HEK293 (cell line): Measurements from ENCODE around the gene VPS13D.
A peak's percentile ranks its signal among the peaks of the same experiment; 100 is the strongest.

ENCODE experiments used
- CTCF ChIA-PET: fragments of 350-600 bp; formaldehyde crosslinking; extraction: SDS; loops from one replicate; lab custom pipeline; 2021; ENCODE audit warnings: antibody characterized with exemption; lab: Yijun Ruan, JAX
- POLR2A ChIA-PET: fragments of 300-600 bp; formaldehyde crosslinking; extraction: SDS; loops from one replicate; lab custom pipeline; 2020; ENCODE audit warnings: antibody characterized with exemption, inconsistent platforms; lab: Yijun Ruan, JAX
- H3K27ac ChIP-seq: fragments of 200-500 bp; sonication (Bioruptor generic); 2 replicates; pipeline ENCODE4 v1.5.1; 2014; ENCODE audit warnings: low read depth, low read length, control low read depth, inconsistent platforms; ENCODE audit errors: extremely low read depth
- H3K36me3 ChIP-seq, 2 experiments: fragments of 200-500 bp in 1 of 2; sonication (Bioruptor generic) in 1 of 2; 1 replicate in 1 of 2; 2 replicates in 1 of 2; pipeline ENCODE4 v1.5.1; 2014 to 2017; ENCODE audit warnings: inconsistent platforms in 2 of 2, low read length in 2 of 2; ENCODE audit not compliant: control insufficient read depth in 2 of 2, insufficient read depth in 1 of 2
- H3K4me1 ChIP-seq: fragments of 200-500 bp; sonication (Bioruptor generic); 2 replicates; pipeline ENCODE4 v1.5.1; 2014; ENCODE audit warnings: mild to moderate bottlenecking, low read length, inconsistent platforms; ENCODE audit not compliant: control insufficient read depth, insufficient read depth
- H3K4me3 ChIP-seq: 2 replicates; pipeline ENCODE4 v1.5.1; 2011; ENCODE audit warnings: low read depth, mild to moderate bottlenecking, control low read depth, low read length, moderate library complexity
- H3K9me3 ChIP-seq: fragments of 200-500 bp; sonication (Bioruptor generic); 2 replicates; pipeline ENCODE4 v1.5.1; 2014; ENCODE audit warnings: low read depth, low read length, inconsistent platforms; ENCODE audit not compliant: control insufficient read depth, insufficient read depth
- BCL11A ChIP-seq: fragments of 450-650 bp; formaldehyde crosslinking; IDR thresholded peaks from 2 replicates; pipeline ENCODE4 v1.5.1; 2016; ENCODE audit warnings: low read depth, missing biosample characterization, missing genetic modification characterization
- BCL11B ChIP-seq: fragments of 450-650 bp; formaldehyde crosslinking; IDR thresholded peaks from 2 replicates; pipeline ENCODE4 v1.5.1; 2016; ENCODE audit warnings: low read depth, missing biosample characterization, missing genetic modification characterization
- EGR2 ChIP-seq: fragments of 450-650 bp; formaldehyde crosslinking; IDR thresholded peaks from 2 replicates; pipeline ENCODE4 v1.5.1; 2016; ENCODE audit warnings: low read depth, missing biosample characterization, missing genetic modification characterization
- GFI1B ChIP-seq: fragments of 450-650 bp; formaldehyde crosslinking; IDR thresholded peaks from 2 replicates; pipeline ENCODE4 v1.5.1; 2016; ENCODE audit warnings: missing biosample characterization, missing genetic modification characterization
- KLF10 ChIP-seq: fragments of 450-650 bp; IDR thresholded peaks from 2 replicates; pipeline ENCODE4 v1.5.1; 2018; ENCODE audit warnings: missing biosample characterization, mild to moderate bottlenecking, missing genetic modification characterization
- REST ChIP-seq: fragments of 450-650 bp; formaldehyde crosslinking; IDR thresholded peaks from 2 replicates; pipeline ENCODE4 v1.5.1; 2016; ENCODE audit warnings: missing biosample characterization, missing genetic modification characterization
- SP7 ChIP-seq: fragments of 450-650 bp; formaldehyde crosslinking; IDR thresholded peaks from 2 replicates; pipeline ENCODE4 v1.5.1; 2016; ENCODE audit warnings: missing biosample characterization, missing genetic modification characterization
- WT1 ChIP-seq: fragments of 450-650 bp; formaldehyde crosslinking; IDR thresholded peaks from 2 replicates; pipeline ENCODE4 v1.5.1; 2016; ENCODE audit warnings: missing biosample characterization, missing genetic modification characterization
- YY2 ChIP-seq: fragments of 450-650 bp; formaldehyde crosslinking; IDR thresholded peaks from 2 replicates; pipeline ENCODE4 v1.5.1; 2016; ENCODE audit warnings: missing biosample characterization, missing genetic modification characterization
- ZBTB26 ChIP-seq: fragments of 450-650 bp; formaldehyde crosslinking; optimal IDR thresholded peaks from 2 replicates; pipeline ENCODE3; 2016; ENCODE audit warnings: missing biosample characterization, mild to moderate bottlenecking, missing genetic modification characterization
- ZBTB48 ChIP-seq: fragments of 450-650 bp; formaldehyde crosslinking; IDR thresholded peaks from 2 replicates; pipeline ENCODE4 v1.5.1; 2016; ENCODE audit warnings: missing biosample characterization, missing genetic modification characterization
- ZBTB8A ChIP-seq: fragments of 450-650 bp; formaldehyde crosslinking; IDR thresholded peaks from 2 replicates; pipeline ENCODE4 v1.5.1; 2016; ENCODE audit warnings: missing biosample characterization, missing genetic modification characterization
- ZNF146 ChIP-seq: fragments of 450-650 bp; formaldehyde crosslinking; IDR thresholded peaks from 2 replicates; pipeline ENCODE4 v1.5.1; 2016; ENCODE audit warnings: missing biosample characterization, missing genetic modification characterization
- ZNF169 ChIP-seq: fragments of 450-650 bp; formaldehyde crosslinking; IDR thresholded peaks from 2 replicates; pipeline ENCODE4 v1.5.1; 2016; ENCODE audit warnings: missing biosample characterization, missing genetic modification characterization
- ZNF175 ChIP-seq: fragments of 450-650 bp; formaldehyde crosslinking; IDR thresholded peaks from 2 replicates; pipeline ENCODE4 v1.5.1; 2016; ENCODE audit warnings: missing biosample characterization, missing genetic modification characterization
- ZNF211 ChIP-seq: fragments of 450-650 bp; formaldehyde crosslinking; IDR thresholded peaks from 2 replicates; pipeline ENCODE4 v1.5.1; 2016; ENCODE audit warnings: low read depth, missing biosample characterization, missing genetic modification characterization
- ZNF23 ChIP-seq: fragments of 450-650 bp; formaldehyde crosslinking; IDR thresholded peaks from 2 replicates; pipeline ENCODE4 v1.5.1; 2016; ENCODE audit warnings: missing biosample characterization, missing genetic modification characterization, borderline replicate concordance
- ZNF239 ChIP-seq: fragments of 450-650 bp; formaldehyde crosslinking; IDR thresholded peaks from 2 replicates; pipeline ENCODE4 v1.5.1; 2016; ENCODE audit warnings: missing biosample characterization, missing genetic modification characterization
- ZNF274 ChIP-seq, 2 experiments: fragments of 200-500 bp in 1 of 2; fragments of 450-650 bp in 1 of 2; sonication (Bioruptor generic) in 1 of 2; formaldehyde crosslinking in 1 of 2; IDR thresholded peaks; 2 replicates each; pipeline versions ENCODE4 v1.5.1 to v1.6.1; 2014 to 2016; ENCODE audit warnings: borderline replicate concordance in 1 of 2, inconsistent platforms in 1 of 2, low read length in 1 of 2, missing biosample characterization in 1 of 2, missing genetic modification characterization in 1 of 2
- ZNF280D ChIP-seq: fragments of 450-650 bp; formaldehyde crosslinking; IDR thresholded peaks from 2 replicates; pipeline ENCODE4 v1.5.1; 2016; ENCODE audit warnings: missing biosample characterization, missing genetic modification characterization
- ZNF341 ChIP-seq: fragments of 450-650 bp; formaldehyde crosslinking; IDR thresholded peaks from 2 replicates; pipeline ENCODE4; 2016; ENCODE audit warnings: low read depth, missing biosample characterization, missing genetic modification characterization
- ZNF473 ChIP-seq: fragments of 450-650 bp; formaldehyde crosslinking; IDR thresholded peaks from 2 replicates; pipeline ENCODE4 v1.5.1; 2017; ENCODE audit warnings: missing biosample characterization, missing genetic modification characterization
- ZNF558 ChIP-seq: fragments of 450-650 bp; formaldehyde crosslinking; IDR thresholded peaks from 2 replicates; pipeline ENCODE4 v1.5.1; 2016; ENCODE audit warnings: missing biosample characterization, missing genetic modification characterization
- ZNF654 ChIP-seq: fragments of 450-650 bp; formaldehyde crosslinking; IDR thresholded peaks from 2 replicates; pipeline ENCODE4 v1.5.1; 2016; ENCODE audit warnings: low read depth, missing biosample characterization, missing genetic modification characterization
- ZNF670 ChIP-seq: fragments of 450-650 bp; formaldehyde crosslinking; IDR thresholded peaks from 2 replicates; pipeline ENCODE4 v1.5.1; 2016; ENCODE audit warnings: missing biosample characterization, missing genetic modification characterization, low read depth
- ZNF704 ChIP-seq: fragments of 450-650 bp; formaldehyde crosslinking; IDR thresholded peaks from 2 replicates; pipeline ENCODE4 v1.5.1; 2016; ENCODE audit warnings: missing biosample characterization, missing genetic modification characterization
- ZNF777 ChIP-seq: fragments of 450-650 bp; formaldehyde crosslinking; IDR thresholded peaks from 2 replicates; pipeline ENCODE4 v1.5.1; 2017; ENCODE audit warnings: missing biosample characterization, missing genetic modification characterization, borderline replicate concordance
- ZSCAN23 ChIP-seq: fragments of 450-650 bp; formaldehyde crosslinking; IDR thresholded peaks from 2 replicates; pipeline ENCODE4 v1.5.1; 2016; ENCODE audit warnings: missing biosample characterization, missing genetic modification characterization
- ZSCAN30 ChIP-seq: fragments of 450-650 bp; IDR thresholded peaks from 2 replicates; pipeline ENCODE4 v1.5.1; 2018; ENCODE audit warnings: missing biosample characterization, mild to moderate bottlenecking, missing genetic modification characterization, moderate library complexity

Gene VPS13D

GRCh38 chr1:12525311-12526181, 295.7 kb downstream of the VPS13D start:
- CTCF ChIA-PET = no interaction called here

More at GRCh38 chr1:12525311-12526181, 295.7 kb downstream of the VPS13D start:
- no peak overlapping the region for H3K4me3 ChIP-seq
- no peak for TF ChIP-seq ZNF558
- no peak for TF ChIP-seq ZNF280D (tag by site-specific recombination)
- no peak for TF ChIP-seq GFI1B (tag by site-specific recombination)
- no peak for TF ChIP-seq ZNF146
- TF ChIP-seq ZNF175 (tag by site-specific recombination) = no peak
- peak; percentile 65 for TF ChIP-seq EGR2 (tag by site-specific recombination)
- TF ChIP-seq ZNF341 (tag by site-specific recombination) = peak; percentile 75
- no peak for TF ChIP-seq ZNF23 (tag by site-specific recombination)
- TF ChIP-seq KLF10 (tag by site-specific recombination) = no peak
- no peak for TF ChIP-seq ZNF473 (tag by site-specific recombination)
- TF ChIP-seq BCL11A (tag by site-specific recombination) = no peak
- no peak for TF ChIP-seq ZSCAN30 (tag by site-specific recombination)
- no peak for TF ChIP-seq REST (tag by site-specific recombination)
- no peak for TF ChIP-seq ZSCAN23 (tag by site-specific recombination)
- no peak for TF ChIP-seq SP7 (tag by site-specific recombination)
- TF ChIP-seq ZNF704 (tag by site-specific recombination) = no peak
- TF ChIP-seq ZNF239 (tag by site-specific recombination) = no peak
- peak; percentile 52 for TF ChIP-seq WT1 (tag by site-specific recombination)
- TF ChIP-seq ZBTB48 (tag by site-specific recombination) = peak; percentile 76; the same call in 1 of the 2 replicates
- TF ChIP-seq ZBTB26 (tag by site-specific recombination) = no peak
- no peak for TF ChIP-seq ZNF211 (tag by site-specific recombination)
- no peak for TF ChIP-seq YY2 (tag by site-specific recombination)
- TF ChIP-seq ZNF654 (tag by site-specific recombination) = no peak
- no peak for TF ChIP-seq ZNF274 (IDR thresholded peaks at IDR 0.05; ENCODE audit: low read length)
- TF ChIP-seq ZNF274 (tag by site-specific recombination; IDR thresholded peaks at IDR 0.05; ENCODE audit: borderline replicate concordance) = no peak
- TF ChIP-seq BCL11B = no peak
- no peak for TF ChIP-seq ZNF670
- no peak for TF ChIP-seq ZNF169 (tag by site-specific recombination)
- no peak for TF ChIP-seq ZNF777 (tag by site-specific recombination)
- TF ChIP-seq ZBTB8A = no peak
- TF ChIP-seq, all 188 proteins: peak for 4
- Histone ChIP-seq H3K27ac (no peak overlapping the region), H3K9me3 (no peaks in the 10 kb centered on the region), H3K36me3 (no peaks in the 10 kb centered on the region), H3K4me1 (0 out of 2 replicates have a peak, but pooled peaks cover 2% of the 10 kb centered on the region)
- POLR2A ChIA-PET = no interaction called here
